ENCODE data around the gene CLPSL1.
"Not testable (repeated sequence)": the region's sequence is repeated elsewhere in the genome, so short reads cannot be mapped to it uniquely, and the experiment has no call there.

The CLPSL1 gene

GRCh38 chr6:35780719-35781118 is at the start of gene CLPSL1:
Gene CLPSL1, plus strand, starts transcription at chr6:35781019. Its CDS starts 92 bp downstream, at chr6:35781111.
- no peak for DNase-seq (ENCODE audit: low read depth)

GRCh38 chr6:35731414-35731735 is 49.4 kb upstream of the CLPSL1 start:
- no peak for DNase-seq (ENCODE audit: low read depth)

- no peak for DNase-seq (ENCODE audit: low read depth)
Observed at GRCh38 chr6:35731736-35732532, 48.9 kb upstream of the CLPSL1 start.

- DNase-seq (ENCODE audit: low read depth) = no peak
Observed at GRCh38 chr6:35733633-35734032, 47.2 kb upstream of the CLPSL1 start.

GRCh38 chr6:35734319-35734718 is 46.5 kb upstream of the CLPSL1 start:
- not testable (repeated sequence) for DNase-seq (ENCODE audit: low read depth)

GRCh38 chr6:35735452-35735851 is 45.4 kb upstream of the CLPSL1 start:
- DNase-seq (ENCODE audit: low read depth) = no peak

GRCh38 chr6:35736253-35736894 is 44.4 kb upstream of the CLPSL1 start:
- DNase-seq (ENCODE audit: low read depth) = no peak

GRCh38 chr6:35736982-35737412 is 43.8 kb upstream of the CLPSL1 start, which contains the start of gene ARMC12:
Gene ARMC12, plus strand, starts transcription at chr6:35737032. Its CDS starts 77 bp downstream, at chr6:35737109.
- DNase-seq (ENCODE audit: low read depth) = no peak

GRCh38 chr6:35737413-35738211 is 43.2 kb upstream of the CLPSL1 start:
- DNase-seq (ENCODE audit: low read depth) = no peak

- DNase-seq (ENCODE audit: low read depth) = no peak
Observed at GRCh38 chr6:35739645-35740524, 40.9 kb upstream of the CLPSL1 start.

GRCh38 chr6:35742842-35743241 is 38.0 kb upstream of the CLPSL1 start:
- no peak for DNase-seq (ENCODE audit: low read depth)

GRCh38 chr6:35745509-35745908 is 35.3 kb upstream of the CLPSL1 start:
- no peak for DNase-seq (ENCODE audit: low read depth)

- no peak for DNase-seq (ENCODE audit: low read depth)
Observed at GRCh38 chr6:35746516-35746915, 34.3 kb upstream of the CLPSL1 start.

- no peak for DNase-seq (ENCODE audit: low read depth)
Observed at GRCh38 chr6:35747877-35748276, 32.9 kb upstream of the CLPSL1 start.

GRCh38 chr6:35750557-35750956 is 30.3 kb upstream of the CLPSL1 start:
- DNase-seq (ENCODE audit: low read depth) = no peak

- DNase-seq (ENCODE audit: low read depth) = no peak
Observed at GRCh38 chr6:35751594-35751993, 29.2 kb upstream of the CLPSL1 start.

- no peak for DNase-seq (ENCODE audit: low read depth)
Observed at GRCh38 chr6:35752330-35752729, 28.5 kb upstream of the CLPSL1 start.

GRCh38 chr6:35754452-35755277 is 26.2 kb upstream of the CLPSL1 start:
- no peak for DNase-seq (ENCODE audit: low read depth)

- DNase-seq (ENCODE audit: low read depth) = no peak
Observed at GRCh38 chr6:35755278-35755924, 25.4 kb upstream of the CLPSL1 start.

- DNase-seq (ENCODE audit: low read depth) = no peak
Observed at GRCh38 chr6:35757456-35758123, 23.2 kb upstream of the CLPSL1 start.

Data from HS-27A (cell line).